GM10266 (cell line): Measurements from ENCODE around the gene ZNF217.
"Not testable (repeated sequence)": the region's sequence is repeated elsewhere in the genome, so short reads cannot be mapped to it uniquely, and the experiment has no call there.

Source experiments
- DNase-seq: peaks from one replicate; pipeline ENCODE4 v3.0.0; 2012; ENCODE audit errors: extremely low spot score
- TF ChIP-seq, protein P1 (sequence below): IDR thresholded peaks from 2 replicates; pipeline ENCODE4 v1.5.1; 2012; ENCODE audit warnings: mild to moderate bottlenecking, low read depth; ENCODE audit not compliant: control insufficient read depth, insufficient read depth; ENCODE audit errors: missing control alignments

ZNF217 gene

GRCh38 chr20:53593466-53594007 is at the start of gene ZNF217:
Gene ZNF217, minus strand, starts transcription at chr20:53593839. Its CDS starts 11,013 bp downstream, at chr20:53582826.
- not testable (repeated sequence) for DNase-seq

GRCh38 chr20:53643031-53643832 is 49.6 kb upstream of the ZNF217 start:
- TF ChIP-seq, protein P1, sequence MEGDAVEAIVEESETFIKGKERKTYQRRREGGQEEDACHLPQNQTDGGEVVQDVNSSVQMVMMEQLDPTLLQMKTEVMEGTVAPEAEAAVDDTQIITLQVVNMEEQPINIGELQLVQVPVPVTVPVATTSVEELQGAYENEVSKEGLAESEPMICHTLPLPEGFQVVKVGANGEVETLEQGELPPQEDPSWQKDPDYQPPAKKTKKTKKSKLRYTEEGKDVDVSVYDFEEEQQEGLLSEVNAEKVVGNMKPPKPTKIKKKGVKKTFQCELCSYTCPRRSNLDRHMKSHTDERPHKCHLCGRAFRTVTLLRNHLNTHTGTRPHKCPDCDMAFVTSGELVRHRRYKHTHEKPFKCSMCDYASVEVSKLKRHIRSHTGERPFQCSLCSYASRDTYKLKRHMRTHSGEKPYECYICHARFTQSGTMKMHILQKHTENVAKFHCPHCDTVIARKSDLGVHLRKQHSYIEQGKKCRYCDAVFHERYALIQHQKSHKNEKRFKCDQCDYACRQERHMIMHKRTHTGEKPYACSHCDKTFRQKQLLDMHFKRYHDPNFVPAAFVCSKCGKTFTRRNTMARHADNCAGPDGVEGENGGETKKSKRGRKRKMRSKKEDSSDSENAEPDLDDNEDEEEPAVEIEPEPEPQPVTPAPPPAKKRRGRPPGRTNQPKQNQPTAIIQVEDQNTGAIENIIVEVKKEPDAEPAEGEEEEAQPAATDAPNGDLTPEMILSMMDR = no peak
- DNase-seq = peak; percentile 64

DNA sequence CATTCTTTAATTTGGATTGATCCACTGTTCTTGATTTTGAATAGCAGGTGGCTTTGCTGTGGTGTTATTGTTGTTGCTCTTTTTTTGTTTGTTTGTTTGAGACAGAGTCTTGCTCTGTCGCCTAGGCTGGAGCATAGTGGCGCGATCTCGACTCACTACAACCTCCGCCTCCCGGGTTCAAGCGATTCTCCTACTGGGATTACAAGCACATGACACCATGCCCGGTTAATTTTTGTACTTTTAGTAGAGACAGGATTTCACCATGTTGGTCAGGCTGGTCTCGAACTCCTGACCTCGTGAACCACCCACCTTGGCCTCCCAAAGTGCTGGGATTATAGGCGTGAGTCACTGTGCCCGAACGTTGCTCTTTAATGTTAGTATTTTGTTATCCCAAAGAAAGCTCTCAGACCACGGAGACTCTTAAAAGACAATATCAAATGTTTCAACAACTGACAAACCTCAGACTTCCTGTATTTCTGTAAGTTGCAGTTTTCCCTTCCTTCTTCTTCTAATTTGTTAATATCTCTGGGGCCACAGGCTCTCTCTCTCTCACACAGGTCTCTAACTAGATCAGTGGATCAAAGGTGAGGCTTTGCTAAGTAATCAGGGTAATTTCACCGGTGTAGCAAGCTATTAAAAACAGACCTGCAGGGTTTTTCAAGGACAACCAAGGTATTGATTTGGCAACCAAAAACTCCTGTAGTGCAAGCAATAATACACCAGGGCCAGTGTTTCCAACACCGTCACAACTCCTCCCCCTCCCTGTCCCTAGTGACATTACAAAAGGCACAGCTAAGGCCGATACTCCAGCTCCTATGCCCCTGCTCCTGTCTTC is 48.8 kb upstream of the ZNF217 start:
- no peak for DNase-seq
- TF ChIP-seq, protein P1 = no peak

GRCh38 chr20:53639647-53640440 is 46.2 kb upstream of the ZNF217 start:
- DNase-seq = no peak
- TF ChIP-seq, protein P1 = no peak

DNA sequence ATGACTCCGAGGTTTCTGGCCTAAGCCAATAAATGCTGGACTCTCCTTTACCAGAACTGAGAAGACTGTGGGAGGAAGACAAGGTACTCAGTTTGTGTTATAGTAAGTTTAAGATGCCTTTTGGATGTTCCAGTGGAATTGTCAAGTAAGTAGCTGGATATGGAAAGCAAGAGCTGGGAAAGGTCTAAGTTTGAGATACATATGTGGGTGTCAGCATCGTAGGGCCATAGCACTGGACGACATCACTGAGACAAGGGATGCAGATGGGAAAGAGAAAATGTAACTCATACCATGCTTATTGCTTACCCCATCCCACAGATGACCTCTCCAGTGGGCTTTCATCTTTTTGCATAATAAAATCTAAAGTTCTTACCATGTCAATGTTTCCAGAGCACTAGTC is 45.5 kb upstream of the ZNF217 start:
- TF ChIP-seq, protein P1 = no peak
- DNase-seq = no peak

GRCh38 chr20:53637310-53637709 is 43.7 kb upstream of the ZNF217 start:
- DNase-seq = not testable (repeated sequence)

DNA sequence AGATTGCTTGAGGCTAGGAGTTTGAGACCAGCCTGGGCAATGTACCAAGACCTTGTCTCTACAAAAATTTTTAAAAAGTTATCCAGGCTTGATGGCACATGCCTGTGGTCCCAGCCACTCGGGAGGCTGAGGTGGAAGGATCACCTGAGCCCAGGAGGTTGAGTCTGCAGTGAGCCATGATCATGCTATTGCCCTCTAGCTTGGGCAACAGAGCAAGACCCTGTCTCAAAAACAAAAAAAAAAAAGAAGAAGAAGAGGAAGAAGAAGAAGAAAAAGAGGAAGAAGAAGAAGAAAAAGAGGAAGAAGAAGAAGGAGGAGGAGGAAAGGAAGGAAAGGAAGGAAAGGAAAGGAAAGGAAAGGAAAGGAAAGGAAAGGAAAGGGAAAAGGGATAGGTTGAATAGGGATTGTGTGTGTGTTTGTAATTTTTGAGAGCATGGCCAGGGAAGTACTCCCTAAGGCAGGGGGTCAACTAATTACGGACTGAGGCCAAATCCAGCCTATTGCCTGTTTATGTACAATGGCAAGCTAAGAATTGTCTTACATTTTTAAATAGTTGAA is 43.0 kb upstream of the ZNF217 start:
- TF ChIP-seq, protein P1 = no peak
- DNase-seq = no peak
